Prostate gland (tissue), 2 donors: ENCODE results near the gene ZSCAN5A.
"Not testable (repeated sequence)": the region's sequence is repeated elsewhere in the genome, so short reads cannot be mapped to it uniquely, and the experiment has no call there.

ENCODE experiments used
- POLR2A ChIP-seq: fragments of 450-650 bp; IDR thresholded peaks from one replicate; pipeline ENCODE4 v1.6.1; 2016; ENCODE audit warnings: antibody characterized with exemption, mild to moderate bottlenecking
- POLR2AphosphoS5 ChIP-seq: sonication (generic); formaldehyde crosslinking; IDR thresholded peaks from one replicate; pipeline ENCODE4 v1.6.1; 2017; ENCODE audit warnings: antibody characterized with exemption
- TF ChIP-seq, protein P1 (sequence below), 4 experiments: fragments of 200-600 bp in 2 of 4; fragments of 450-650 bp in 2 of 4; sonication (generic) in 2 of 4; IDR thresholded peaks; 1 replicate in 3 of 4; 2 replicates in 1 of 4; pipeline ENCODE4 v1.5.1; 2016 to 2019; ENCODE audit warnings: antibody characterized with exemption in 4 of 4, mild to moderate bottlenecking in 2 of 4, moderate library complexity in 2 of 4

DNA sequence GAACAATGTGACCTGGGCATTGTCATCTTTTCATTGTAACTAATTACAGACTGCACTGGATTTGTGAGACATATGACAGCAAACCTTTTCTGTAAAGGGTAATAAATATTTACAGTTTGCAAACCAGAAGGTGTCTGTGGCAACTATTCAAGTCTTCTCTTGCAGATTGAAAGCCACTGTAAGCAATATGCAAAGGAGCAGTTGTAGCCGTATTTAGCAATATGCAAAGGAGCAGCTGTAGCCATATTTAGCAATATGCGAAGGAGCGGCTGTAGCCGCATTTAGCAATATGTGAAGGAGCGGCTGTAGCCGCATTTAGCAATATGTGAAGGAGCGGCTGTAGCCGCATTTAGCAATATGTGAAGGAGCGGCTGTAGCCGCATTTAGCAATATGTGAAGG is 24.4 kb upstream of the ZSCAN5A start:
- TF ChIP-seq, protein P1, sequence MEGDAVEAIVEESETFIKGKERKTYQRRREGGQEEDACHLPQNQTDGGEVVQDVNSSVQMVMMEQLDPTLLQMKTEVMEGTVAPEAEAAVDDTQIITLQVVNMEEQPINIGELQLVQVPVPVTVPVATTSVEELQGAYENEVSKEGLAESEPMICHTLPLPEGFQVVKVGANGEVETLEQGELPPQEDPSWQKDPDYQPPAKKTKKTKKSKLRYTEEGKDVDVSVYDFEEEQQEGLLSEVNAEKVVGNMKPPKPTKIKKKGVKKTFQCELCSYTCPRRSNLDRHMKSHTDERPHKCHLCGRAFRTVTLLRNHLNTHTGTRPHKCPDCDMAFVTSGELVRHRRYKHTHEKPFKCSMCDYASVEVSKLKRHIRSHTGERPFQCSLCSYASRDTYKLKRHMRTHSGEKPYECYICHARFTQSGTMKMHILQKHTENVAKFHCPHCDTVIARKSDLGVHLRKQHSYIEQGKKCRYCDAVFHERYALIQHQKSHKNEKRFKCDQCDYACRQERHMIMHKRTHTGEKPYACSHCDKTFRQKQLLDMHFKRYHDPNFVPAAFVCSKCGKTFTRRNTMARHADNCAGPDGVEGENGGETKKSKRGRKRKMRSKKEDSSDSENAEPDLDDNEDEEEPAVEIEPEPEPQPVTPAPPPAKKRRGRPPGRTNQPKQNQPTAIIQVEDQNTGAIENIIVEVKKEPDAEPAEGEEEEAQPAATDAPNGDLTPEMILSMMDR (IDR thresholded peaks at IDR 0.05): not testable (repeated sequence)
- not testable (repeated sequence) for TF ChIP-seq POLR2AphosphoS5, POLR2A
